ENCODE data around the gene RCC1.
"Not testable (repeated sequence)": the region's sequence is repeated elsewhere in the genome, so short reads cannot be mapped to it uniquely, and the experiment has no call there.

Gene RCC1

GRCh38 chr1:28582248-28582615 lies 76.4 kb downstream of the RCC1 start:
- no peak for DNase-seq (ENCODE audit: low spot score)
- in situ Hi-C loops (cut with MboI; ENCODE audit: low pct_unique_long_range_greater_than_20kb, low sequenced_read_pairs, unreplicated experiment), result no loop called here
- TF ChIP-seq CTCF (IDR thresholded peaks at IDR 0.05; ENCODE audit: extremely low read depth, insufficient read depth, missing control alignments), result no peak

GRCh38 chr1:28586585-28587391 lies 80.9 kb downstream of the RCC1 start:
- DNase-seq (ENCODE audit: low spot score); in situ Hi-C loops (cut with MboI; ENCODE audit: low pct_unique_long_range_greater_than_20kb, low sequenced_read_pairs, unreplicated experiment): not testable (repeated sequence)
